ENCODE measurements around the gene ADPRM.

DNA sequence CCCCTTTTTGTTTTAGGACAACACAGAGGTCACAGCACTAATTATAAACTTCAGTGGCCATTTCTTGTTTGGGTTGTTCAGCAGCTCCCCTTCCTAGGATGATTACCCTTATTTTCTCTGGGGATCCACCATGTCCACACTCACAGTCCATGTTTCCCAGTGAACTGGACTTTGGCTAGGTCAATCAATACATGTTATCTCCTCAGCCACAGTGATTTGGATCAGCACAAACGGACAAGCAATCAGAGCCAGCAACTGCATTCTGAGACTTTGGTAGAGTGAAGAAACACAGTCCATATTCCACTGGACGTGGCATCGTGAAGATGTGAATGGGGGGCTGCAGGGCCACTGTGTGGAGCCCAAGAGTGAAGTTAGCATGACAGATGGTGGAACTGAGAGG is 27.9 kb downstream of the ADPRM start:
- TF ChIP-seq, protein P1, sequence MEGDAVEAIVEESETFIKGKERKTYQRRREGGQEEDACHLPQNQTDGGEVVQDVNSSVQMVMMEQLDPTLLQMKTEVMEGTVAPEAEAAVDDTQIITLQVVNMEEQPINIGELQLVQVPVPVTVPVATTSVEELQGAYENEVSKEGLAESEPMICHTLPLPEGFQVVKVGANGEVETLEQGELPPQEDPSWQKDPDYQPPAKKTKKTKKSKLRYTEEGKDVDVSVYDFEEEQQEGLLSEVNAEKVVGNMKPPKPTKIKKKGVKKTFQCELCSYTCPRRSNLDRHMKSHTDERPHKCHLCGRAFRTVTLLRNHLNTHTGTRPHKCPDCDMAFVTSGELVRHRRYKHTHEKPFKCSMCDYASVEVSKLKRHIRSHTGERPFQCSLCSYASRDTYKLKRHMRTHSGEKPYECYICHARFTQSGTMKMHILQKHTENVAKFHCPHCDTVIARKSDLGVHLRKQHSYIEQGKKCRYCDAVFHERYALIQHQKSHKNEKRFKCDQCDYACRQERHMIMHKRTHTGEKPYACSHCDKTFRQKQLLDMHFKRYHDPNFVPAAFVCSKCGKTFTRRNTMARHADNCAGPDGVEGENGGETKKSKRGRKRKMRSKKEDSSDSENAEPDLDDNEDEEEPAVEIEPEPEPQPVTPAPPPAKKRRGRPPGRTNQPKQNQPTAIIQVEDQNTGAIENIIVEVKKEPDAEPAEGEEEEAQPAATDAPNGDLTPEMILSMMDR (conservative IDR thresholded peaks at IDR 0.05): no peak
- no peak for TF ChIP-seq ZFX (IDR thresholded peaks at IDR 0.05)

Measured in C4-2B (cell line).